ENCODE measurements around the gene MT1G.

Gene MT1G

GRCh38 chr16:56640076-56640475 is 27.8 kb downstream of the MT1G start:
- no peak for TF ChIP-seq CTCF (IDR thresholded peaks at IDR 0.05)

GRCh38 chr16:56639045-56639444 is 28.8 kb downstream of the MT1G start:
- no peak for TF ChIP-seq CTCF (IDR thresholded peaks at IDR 0.05)

GRCh38 chr16:56637814-56638750 is 29.8 kb downstream of the MT1G start, which contains the start of gene MT1A:
Gene MT1A (plus strand): TSS chr16:56638666. CDS start chr16:56638739, 73 bp downstream.
- no peak for TF ChIP-seq CTCF (IDR thresholded peaks at IDR 0.05)

GRCh38 chr16:56636616-56637413 is 31.1 kb downstream of the MT1G start:
- TF ChIP-seq CTCF (IDR thresholded peaks at IDR 0.05): no peak

GRCh38 chr16:56635441-56635967 is 32.4 kb downstream of the MT1G start:
- TF ChIP-seq CTCF (IDR thresholded peaks at IDR 0.05): no peak

GRCh38 chr16:56634715-56635440 is 33.0 kb downstream of the MT1G start:
- no peak for TF ChIP-seq CTCF (IDR thresholded peaks at IDR 0.05)

- TF ChIP-seq CTCF (IDR thresholded peaks at IDR 0.05): no peak
Measured at GRCh38 chr16:56633535-56633934, 34.3 kb downstream of the MT1G start.

Measured in LNCAP (cell line).